ENCODE data around the gene UST.

DNA sequence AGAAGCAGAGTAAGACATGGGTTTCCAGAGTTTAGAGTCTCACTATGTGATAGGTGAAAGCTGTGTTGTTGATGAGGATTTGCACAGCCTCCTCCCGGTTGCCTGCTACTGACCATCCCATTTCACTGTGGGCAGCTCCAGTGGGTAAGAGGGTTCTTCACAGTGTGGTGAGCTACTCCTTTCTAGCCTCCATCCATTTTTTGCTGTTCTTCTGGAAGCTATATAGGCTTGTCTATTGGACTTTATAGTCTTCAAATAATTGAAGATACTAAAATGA, 13.4 kb downstream of the UST start:
- TF ChIP-seq, protein P1, sequence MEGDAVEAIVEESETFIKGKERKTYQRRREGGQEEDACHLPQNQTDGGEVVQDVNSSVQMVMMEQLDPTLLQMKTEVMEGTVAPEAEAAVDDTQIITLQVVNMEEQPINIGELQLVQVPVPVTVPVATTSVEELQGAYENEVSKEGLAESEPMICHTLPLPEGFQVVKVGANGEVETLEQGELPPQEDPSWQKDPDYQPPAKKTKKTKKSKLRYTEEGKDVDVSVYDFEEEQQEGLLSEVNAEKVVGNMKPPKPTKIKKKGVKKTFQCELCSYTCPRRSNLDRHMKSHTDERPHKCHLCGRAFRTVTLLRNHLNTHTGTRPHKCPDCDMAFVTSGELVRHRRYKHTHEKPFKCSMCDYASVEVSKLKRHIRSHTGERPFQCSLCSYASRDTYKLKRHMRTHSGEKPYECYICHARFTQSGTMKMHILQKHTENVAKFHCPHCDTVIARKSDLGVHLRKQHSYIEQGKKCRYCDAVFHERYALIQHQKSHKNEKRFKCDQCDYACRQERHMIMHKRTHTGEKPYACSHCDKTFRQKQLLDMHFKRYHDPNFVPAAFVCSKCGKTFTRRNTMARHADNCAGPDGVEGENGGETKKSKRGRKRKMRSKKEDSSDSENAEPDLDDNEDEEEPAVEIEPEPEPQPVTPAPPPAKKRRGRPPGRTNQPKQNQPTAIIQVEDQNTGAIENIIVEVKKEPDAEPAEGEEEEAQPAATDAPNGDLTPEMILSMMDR (conservative IDR thresholded peaks at IDR 0.05; ENCODE audit: low read length): no peak
- no peak for TF ChIP-seq EZH2phosphoT487 (IDR thresholded peaks at IDR 0.05; ENCODE audit: borderline replicate concordance)

Data from Loucy (cell line).